ENCODE measurements around the gene ADPRHL1.
A peak's percentile ranks its signal among the peaks of the same experiment; 100 is the strongest.

The ADPRHL1 gene

GRCh38 chr13:113430378-113431110, 22.7 kb downstream of the ADPRHL1 start:
- no peak for DNase-seq

- no peak for DNase-seq
Observed at GRCh38 chr13:113429608-113429985, 23.7 kb downstream of the ADPRHL1 start.

- no peak for DNase-seq
Observed at GRCh38 chr13:113428871-113429607, 24.2 kb downstream of the ADPRHL1 start.

GRCh38 chr13:113428469-113428865, 24.8 kb downstream of the ADPRHL1 start:
- DNase-seq: no peak

- no peak for DNase-seq
Observed at GRCh38 chr13:113427562-113428468, 25.5 kb downstream of the ADPRHL1 start.

- DNase-seq: no peak
Observed at GRCh38 chr13:113426591-113426986, 26.7 kb downstream of the ADPRHL1 start.

GRCh38 chr13:113425941-113426590, 27.2 kb downstream of the ADPRHL1 start:
- no peak for DNase-seq

GRCh38 chr13:113423520-113424163, 29.6 kb downstream of the ADPRHL1 start:
- no peak for DNase-seq

GRCh38 chr13:113422807-113423519, 30.3 kb downstream of the ADPRHL1 start:
- no peak for DNase-seq

GRCh38 chr13:113421673-113422270, 31.5 kb downstream of the ADPRHL1 start:
- no peak for DNase-seq

GRCh38 chr13:113420833-113421600, 32.3 kb downstream of the ADPRHL1 start:
- no peak for DNase-seq

GRCh38 chr13:113420232-113420631, 33.1 kb downstream of the ADPRHL1 start:
- DNase-seq: no peak

- DNase-seq: no peak
Observed at GRCh38 chr13:113419531-113420193, 33.6 kb downstream of the ADPRHL1 start.

- DNase-seq: peak; percentile 10 to 42
Observed at GRCh38 chr13:113418722-113419049, 34.6 kb downstream of the ADPRHL1 start.

- no peak for DNase-seq
Observed at GRCh38 chr13:113417836-113418721, 35.2 kb downstream of the ADPRHL1 start.

GRCh38 chr13:113417008-113417751, 36.1 kb downstream of the ADPRHL1 start:
- DNase-seq: no peak

- DNase-seq: no peak
Observed at GRCh38 chr13:113415825-113416224, 37.5 kb downstream of the ADPRHL1 start.

- no peak for DNase-seq
Observed at GRCh38 chr13:113415032-113415431, 38.3 kb downstream of the ADPRHL1 start.
